NCI-H1092 (cell line): ENCODE measurements around the gene PLA2G4E.

Source experiments
- DNase-seq: peaks from one replicate; lab custom pipeline; 2025; lab: John Stamatoyannopoulos, UW

The PLA2G4E gene

GRCh38 chr15:42050484-42051255 lies 29.8 kb upstream of the PLA2G4E start:
- DNase-seq: no peak

- no peak for DNase-seq
Observed at GRCh38 chr15:42048821-42049200, 28.0 kb upstream of the PLA2G4E start.

- no peak for DNase-seq
Observed at GRCh38 chr15:42048080-42048820, 27.4 kb upstream of the PLA2G4E start.

GRCh38 chr15:42046597-42046996 lies 25.8 kb upstream of the PLA2G4E start:
- no peak for DNase-seq

- DNase-seq: no peak
Observed at GRCh38 chr15:42045211-42045615, 24.4 kb upstream of the PLA2G4E start.

- no peak for DNase-seq
Observed at GRCh38 chr15:42042602-42043400, 22.0 kb upstream of the PLA2G4E start.

- DNase-seq: no peak
Observed at GRCh38 chr15:42038401-42038800, 17.6 kb upstream of the PLA2G4E start.

GRCh38 chr15:42037656-42038055 lies 16.8 kb upstream of the PLA2G4E start:
- peak; percentile 67 for DNase-seq

GRCh38 chr15:42036966-42037365 lies 16.1 kb upstream of the PLA2G4E start:
- DNase-seq: no peak

- no peak for DNase-seq
Observed at GRCh38 chr15:42036112-42036905, 15.5 kb upstream of the PLA2G4E start.

- DNase-seq: no peak
Observed at GRCh38 chr15:42035435-42035761, 14.6 kb upstream of the PLA2G4E start.

- no peak for DNase-seq
Observed at GRCh38 chr15:42034628-42035434, 14.0 kb upstream of the PLA2G4E start.

- no peak for DNase-seq
Observed at GRCh38 chr15:42033214-42033873, 12.5 kb upstream of the PLA2G4E start.

GRCh38 chr15:42032376-42033213 lies 11.8 kb upstream of the PLA2G4E start:
- no peak for DNase-seq

- no peak for DNase-seq
Observed at GRCh38 chr15:42031198-42031915, 10.5 kb upstream of the PLA2G4E start.

GRCh38 chr15:42027521-42027920 lies 6.7 kb upstream of the PLA2G4E start:
- no peak for DNase-seq

GRCh38 chr15:42024303-42024702 lies 3.5 kb upstream of the PLA2G4E start:
- DNase-seq: no peak

- no peak for DNase-seq
Observed at GRCh38 chr15:42021593-42021992, 751 bp upstream of the PLA2G4E start.
